HG03097 (cell line): ENCODE data around the gene JADE2.
"Not testable (repeated sequence)": the region's sequence is repeated elsewhere in the genome, so short reads cannot be mapped to it uniquely, and the experiment has no call there.

ENCODE experiments used
- ATAC-seq: cut with Tn5 transposase; IDR thresholded peaks from one replicate; pipeline ENCODE4 v1.9.1; 2021; ENCODE audit not compliant: unreplicated experiment, low FRiP score

JADE2 gene

DNA sequence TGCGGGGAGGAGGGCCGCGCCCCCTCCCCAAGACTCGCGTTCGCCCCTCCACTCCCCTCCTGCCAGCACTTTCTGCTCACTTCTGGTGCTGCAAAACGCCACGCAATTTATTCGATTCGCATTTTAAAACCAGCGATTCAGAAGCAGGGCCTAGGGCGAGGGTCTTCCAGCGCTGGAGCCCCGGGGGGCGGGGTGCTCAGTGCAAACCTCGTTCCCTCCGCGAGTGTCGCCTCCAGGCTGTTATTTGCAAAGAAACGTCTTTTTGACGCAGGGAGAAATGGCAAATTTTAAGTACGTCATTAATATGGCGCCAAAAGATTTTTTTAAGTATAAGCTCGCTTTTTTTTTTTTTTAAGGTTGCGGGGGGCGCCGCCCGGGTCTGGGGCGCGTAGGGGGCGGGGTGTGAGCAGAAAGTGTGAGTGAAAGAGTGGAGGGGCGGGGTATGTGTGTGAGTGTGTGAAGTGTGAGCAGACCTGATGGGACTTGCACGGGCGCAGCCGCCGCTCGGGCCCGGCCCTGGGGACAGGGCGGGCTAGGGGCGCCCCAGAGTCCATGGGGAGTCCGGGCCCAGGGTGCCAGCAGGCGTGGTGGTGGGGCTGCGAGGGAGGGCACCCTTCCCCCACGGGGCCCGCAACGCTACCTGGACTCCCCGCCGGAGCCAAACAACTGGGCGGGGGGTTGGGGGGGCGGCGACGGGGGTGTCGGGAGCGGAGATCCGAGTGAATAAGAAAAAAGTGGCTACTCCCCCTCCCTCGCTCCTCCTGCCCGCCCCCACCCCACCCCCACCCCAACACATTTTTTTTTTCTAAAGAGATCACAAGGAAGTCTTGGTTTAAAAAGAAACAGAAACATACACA, at the start of gene JADE2:
TSS of gene JADE2 (plus strand) at position 845 of the 857 bp plus-strand sequence. CDS start 10,188 bp downstream, outside the sequence.
- ATAC-seq: peak; percentile 44

DNA sequence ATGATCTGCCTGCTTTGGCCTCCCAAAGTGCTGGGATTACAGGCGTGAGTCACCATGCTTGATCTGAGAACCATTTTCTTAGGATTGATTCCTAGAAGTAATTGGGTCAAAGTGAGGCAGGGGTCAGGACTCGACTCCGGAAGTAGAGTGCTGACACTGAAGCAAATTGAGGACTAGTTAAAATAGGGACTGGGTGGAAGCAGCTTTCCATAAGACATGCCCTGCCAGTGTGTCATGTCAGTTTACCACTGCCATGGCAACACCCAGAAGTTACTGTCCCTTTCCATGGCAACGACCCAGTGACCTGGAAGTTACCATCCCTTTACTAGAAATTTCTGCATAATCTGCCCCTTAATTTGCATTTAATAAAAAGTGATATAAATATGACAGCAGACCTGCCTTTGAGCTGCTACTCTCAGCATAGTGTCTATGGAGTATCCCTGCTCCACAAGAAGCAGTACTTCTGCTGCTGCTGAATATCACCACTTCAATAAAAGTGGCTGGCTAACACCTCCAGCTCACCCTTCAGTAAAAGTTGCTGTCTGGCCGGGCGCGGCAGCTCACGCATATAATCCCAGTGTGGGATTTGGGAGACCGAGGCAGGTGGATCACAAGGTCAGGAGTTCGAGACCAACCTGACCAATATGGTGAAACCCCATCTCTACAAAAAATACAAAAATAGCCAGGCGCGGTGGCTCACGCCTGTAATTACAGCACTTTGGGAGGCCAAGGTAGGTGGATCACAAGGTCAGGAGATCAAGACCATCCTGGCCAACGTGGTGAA, 47.8 kb upstream of the JADE2 start:
- ATAC-seq: no peak

DNA sequence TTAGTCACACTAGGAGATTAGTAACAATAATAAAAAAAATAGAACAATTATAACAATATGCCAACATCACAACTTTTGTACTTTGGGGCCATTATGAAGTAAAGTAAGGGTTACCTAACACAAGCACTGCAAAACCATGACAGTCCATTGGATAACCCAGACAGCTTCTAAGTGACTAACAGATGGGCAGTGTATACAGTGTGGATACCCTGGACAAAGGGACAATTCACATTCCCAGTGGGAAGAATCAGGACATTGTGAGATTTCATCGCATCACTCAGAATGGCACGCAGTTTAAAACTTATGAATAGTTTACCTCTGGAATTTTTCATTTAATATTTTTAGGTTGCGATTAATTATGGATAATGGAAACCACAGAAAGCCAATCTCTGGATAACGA, 45.6 kb upstream of the JADE2 start:
- no peak for ATAC-seq

GRCh38 chr5:134489227-134489944, 36.1 kb upstream of the JADE2 start:
- no peak for ATAC-seq

- no peak for ATAC-seq
Observed at GRCh38 chr5:134490255-134490924, 35.1 kb upstream of the JADE2 start.

DNA sequence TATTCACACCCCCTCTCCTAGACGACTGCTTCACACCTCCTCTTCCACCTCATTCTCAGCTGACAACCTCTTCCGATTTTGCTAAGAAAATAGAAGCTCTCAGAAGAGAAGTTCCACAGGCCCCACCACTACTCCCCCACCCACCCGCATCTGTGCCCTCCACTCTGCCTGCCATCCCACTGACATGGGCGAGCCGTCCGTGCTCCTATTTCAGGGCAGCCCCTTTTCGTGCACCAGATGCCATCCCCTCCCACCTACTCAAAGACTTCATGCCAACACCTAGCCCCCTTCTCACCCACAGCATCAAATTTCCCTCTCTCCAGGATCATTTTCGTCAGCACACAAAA, 34.6 kb upstream of the JADE2 start:
- no peak for ATAC-seq

DNA sequence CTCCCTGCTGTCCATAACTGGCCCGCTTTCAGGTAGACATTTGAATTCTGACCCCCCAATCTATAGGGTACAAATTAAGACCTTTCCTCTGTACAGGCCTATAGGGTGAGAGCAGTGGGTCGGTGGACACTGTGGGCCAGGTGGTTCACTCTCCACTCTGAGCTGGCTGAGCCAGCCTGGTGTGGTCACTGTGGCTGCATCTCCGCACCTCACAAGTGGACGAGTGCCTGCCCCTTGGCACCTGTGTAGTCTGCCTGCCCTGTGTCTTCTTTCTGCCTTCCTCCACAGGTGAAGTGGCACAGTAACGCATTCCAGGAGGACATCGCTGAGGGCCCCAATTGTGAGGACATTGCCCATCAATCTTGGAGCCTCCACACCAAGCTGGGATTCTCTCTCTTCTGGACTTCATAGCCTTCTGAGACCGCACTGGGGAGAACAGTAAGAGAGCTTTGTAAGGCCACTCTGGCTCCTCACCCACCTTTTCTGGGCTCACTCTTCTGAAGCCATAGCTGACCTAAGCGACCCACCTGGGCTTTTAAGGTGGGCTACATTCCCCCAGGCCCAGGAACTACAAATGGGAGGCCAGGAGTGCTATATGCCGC, 33.5 kb upstream of the JADE2 start:
- no peak for ATAC-seq

- no peak for ATAC-seq
Observed at GRCh38 chr5:134492568-134492967, 32.9 kb upstream of the JADE2 start.

DNA sequence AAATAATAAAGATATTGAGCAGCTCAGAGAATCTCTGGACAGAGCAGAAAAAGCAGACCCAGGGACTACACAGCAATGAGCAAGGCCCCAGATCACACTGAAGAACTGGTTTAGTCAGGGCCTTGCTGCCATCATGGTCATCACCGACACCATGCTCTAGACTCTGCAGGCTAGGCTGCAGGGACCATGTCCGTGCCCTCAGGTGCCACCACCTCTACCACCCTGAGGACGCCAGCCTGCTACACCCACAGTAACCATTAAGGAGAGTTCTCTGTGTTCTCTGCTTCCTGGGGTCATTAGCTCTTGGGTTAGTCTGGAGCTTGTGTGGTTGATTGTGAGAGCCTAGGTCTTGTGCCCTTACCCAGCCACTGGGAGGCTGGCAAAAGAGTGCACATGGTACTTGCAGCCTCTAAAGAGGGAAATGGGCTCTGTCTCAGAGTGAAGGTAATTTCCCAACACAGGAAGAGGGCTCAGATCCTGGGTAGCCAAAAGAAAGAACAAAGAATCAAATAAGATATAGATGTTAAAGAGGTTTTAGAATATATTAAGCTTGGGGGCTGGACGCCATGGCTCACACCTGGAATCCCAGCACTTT, 31.9 kb upstream of the JADE2 start:
- ATAC-seq: no peak

DNA sequence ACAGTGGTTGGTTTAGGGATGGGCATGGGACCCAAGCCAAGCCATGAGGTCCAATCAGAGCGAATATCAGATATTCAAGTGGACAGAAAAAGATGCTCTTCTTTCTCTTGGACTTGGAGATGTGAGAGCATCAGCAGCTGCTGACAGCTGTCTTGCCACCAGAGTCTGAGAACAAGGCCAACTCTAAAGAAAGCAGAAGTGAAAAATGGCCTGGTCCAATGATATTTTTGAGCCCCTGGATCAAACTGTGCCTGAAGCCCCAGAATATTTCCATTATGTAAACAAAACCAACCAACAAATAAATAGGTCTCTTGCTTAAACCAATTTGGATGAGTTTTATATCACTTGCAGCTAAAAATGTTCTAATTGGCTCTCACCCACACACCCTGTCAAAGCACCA, 30.7 kb upstream of the JADE2 start:
- ATAC-seq: no peak

- not testable (repeated sequence) for ATAC-seq
Observed at GRCh38 chr5:134499905-134500304, 25.6 kb upstream of the JADE2 start.

DNA sequence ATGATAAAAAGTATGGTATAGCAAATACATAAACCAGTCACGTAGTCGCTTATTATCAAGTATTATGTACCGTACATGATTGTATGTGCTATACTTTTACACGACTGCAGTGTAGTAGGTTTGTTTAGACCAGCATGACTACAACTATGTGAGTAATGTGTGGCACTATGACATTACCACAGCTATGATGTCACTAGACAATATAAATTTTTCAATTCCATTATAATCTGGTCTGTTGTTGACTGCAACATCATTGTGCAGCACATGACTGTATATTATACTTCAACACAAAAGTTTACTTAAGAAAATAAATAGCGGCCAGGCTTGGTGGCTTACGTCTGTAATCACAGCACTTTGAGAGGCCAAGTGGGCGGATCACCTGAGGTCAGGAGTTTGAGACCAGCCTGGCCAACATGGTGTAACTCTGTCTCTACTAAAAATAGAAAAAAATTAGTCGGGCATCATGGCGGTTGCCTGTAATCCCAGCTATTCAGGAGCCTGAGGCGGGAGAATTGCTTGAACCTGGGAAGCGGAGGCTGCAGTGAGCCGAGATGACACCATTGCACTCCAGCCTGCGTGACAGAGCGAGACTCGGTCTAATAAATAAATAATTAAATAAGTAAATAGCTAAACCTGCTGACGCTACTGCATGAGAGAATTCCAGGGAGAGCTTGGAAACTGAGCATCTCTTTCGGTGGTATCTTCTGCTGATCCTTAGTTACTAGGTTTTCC, 24.6 kb upstream of the JADE2 start:
- no peak for ATAC-seq

DNA sequence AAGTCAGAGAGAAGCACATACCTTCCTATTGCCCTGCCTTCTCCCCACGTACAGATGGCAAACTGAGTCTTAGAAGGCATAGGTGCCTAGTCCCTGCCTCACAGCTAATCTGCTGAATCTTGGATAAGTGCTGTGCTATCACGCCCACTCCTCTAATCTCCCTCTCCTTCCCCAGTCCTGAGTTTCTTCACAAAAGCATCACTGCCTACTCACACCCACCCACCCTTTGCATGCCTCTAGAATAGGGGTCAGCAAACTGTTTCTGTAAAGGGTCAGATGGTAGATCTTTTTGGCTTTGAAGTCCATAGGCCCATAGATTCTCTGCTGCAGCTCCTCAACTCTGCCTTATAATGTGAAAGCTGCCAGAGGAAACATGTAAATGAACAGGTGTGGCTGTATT, 23.2 kb upstream of the JADE2 start:
- no peak for ATAC-seq

- peak; percentile 79 for ATAC-seq
Observed at GRCh38 chr5:134503088-134503936, 22.2 kb upstream of the JADE2 start.

DNA sequence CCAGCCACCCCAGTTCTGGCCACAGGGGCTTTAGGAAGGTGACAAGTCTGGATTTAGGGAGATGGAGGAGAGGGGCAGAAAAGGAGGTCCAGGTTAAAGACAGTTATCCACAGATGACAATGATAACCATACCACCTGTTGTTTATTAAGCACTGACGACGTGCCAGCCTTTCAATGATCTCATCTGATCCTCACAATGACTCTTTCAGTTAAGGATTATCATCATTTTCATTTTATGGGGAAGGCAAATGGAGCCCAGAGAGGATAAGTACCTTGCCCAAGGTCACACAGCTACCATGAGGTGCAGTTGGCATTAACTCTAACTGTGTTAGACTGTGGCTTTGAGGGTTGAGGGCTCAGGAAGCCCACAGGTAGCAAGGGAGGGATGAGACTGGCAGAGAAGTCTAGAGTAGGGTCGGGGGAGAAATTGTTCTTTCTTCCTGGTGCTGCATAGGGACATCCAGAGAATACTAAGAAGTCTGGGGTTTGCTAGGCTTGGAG, 21.5 kb upstream of the JADE2 start:
- ATAC-seq: no peak

DNA sequence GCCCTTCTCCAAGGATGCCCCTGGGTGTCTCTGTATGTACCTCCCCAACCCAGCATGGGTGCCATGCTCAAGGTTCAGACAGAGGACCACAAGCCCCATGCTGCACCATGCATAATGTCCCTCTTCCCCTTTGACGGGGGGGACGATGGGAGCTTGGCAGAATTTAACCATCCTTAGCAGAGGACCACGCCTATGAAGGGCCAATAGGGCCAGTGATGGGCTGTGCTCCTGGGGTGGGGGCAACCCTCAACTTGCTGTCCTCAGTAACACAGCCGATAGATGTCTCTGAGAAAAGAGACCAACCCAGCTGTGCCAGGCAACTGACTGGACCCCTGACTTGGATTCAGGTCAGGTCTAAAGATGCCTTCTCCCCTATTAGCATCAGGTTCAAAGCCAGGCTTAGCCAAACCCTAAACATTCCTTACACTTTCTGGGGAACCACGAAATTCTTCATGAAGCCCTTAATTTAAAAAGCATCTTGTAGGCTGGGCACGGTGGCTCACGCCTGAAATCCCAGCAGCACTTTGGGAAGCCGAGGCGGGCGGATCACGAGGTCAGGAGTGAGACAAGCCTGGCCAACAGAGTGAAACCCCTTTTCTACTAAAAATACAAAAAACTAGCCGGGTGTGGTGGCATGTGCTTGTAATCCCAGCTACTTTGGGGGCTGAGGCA, 20.7 kb upstream of the JADE2 start:
- ATAC-seq: no peak
